Ovary (tissue), 9 donors: ENCODE data around the gene DES. TPM values are rescaled to one million over a fixed set of nuclear protein-coding genes. Genes with fewer than 3 reads are reported as not detected.

Experiments used
- DNase-seq, 5 donors: peaks; one replicate each; pipeline ENCODE4 v3.0.0-alpha.2; 2019 to 2020
- H3K27ac ChIP-seq, 2 donors: fragments of 200-600 bp; one replicate each; pipeline versions ENCODE4 v1.5.1 to v1.8.0; 2019 to 2022
- H3K27me3 ChIP-seq: fragments of 200-600 bp; one replicate; pipeline ENCODE4 v1.8.0; 2022
- H3K36me3 ChIP-seq: fragments of 200-600 bp; sonication (generic); one replicate; pipeline ENCODE4 v1.5.1; 2019
- H3K4me1 ChIP-seq: one replicate; pipeline ENCODE4 v1.8.1; 2013; ENCODE audit warnings: mild to moderate bottlenecking, moderate library complexity; ENCODE audit not compliant: insufficient read depth
- H3K4me3 ChIP-seq: fragments of 200-600 bp; sonication (generic); one replicate; pipeline ENCODE4 v1.5.1; 2017
- H3K9me3 ChIP-seq, 2 donors: fragments of 200-600 bp in 1 of 2; sonication (generic) in 1 of 2; one replicate each; pipeline versions ENCODE4 v1.5.1 to v1.8.1; 2013 to 2019; ENCODE audit warnings: mild to moderate bottlenecking in 1 of 2, moderate library complexity in 1 of 2
- CTCF ChIP-seq, 3 donors: fragments of 450-650 bp in 2 of 3; fragments of 200-600 bp in 1 of 3; IDR thresholded peaks; one replicate each; pipeline versions ENCODE4 v1.5.1 to v1.8.0; 2016 to 2022; ENCODE audit warnings: antibody characterized with exemption in 3 of 3, mild to moderate bottlenecking in 1 of 3
- EP300 ChIP-seq: sonication (generic); formaldehyde crosslinking; IDR thresholded peaks from one replicate; pipeline ENCODE4 v1.6.1; 2017; ENCODE audit warnings: antibody characterized with exemption
- POLR2A ChIP-seq: fragments of 450-650 bp; IDR thresholded peaks from one replicate; pipeline ENCODE4 v1.6.1; 2017; ENCODE audit warnings: antibody characterized with exemption, mild to moderate bottlenecking, moderate library complexity
- WGBS, 3 donors: extraction: QIAGEN DNeasy Blood & Tissue Kit in 1 of 3; methylation state at CpG; one replicate each; pipeline versions ENCODE4 v1.1.5 to v1.1.7; 2013 to 2017; 5-methylcytosine and 5-hydroxymethylcytosine counted together
- intact Hi-C, 4 donors: fragments of 100-400 bp; cut with DNase I; formaldehyde crosslinking; loops; one replicate each; pipeline versions ENCODE4 v1.11.0 to v1.15.1; 2022 to 2023
- polyA plus RNA-seq, 2 donors: library from polyadenylated mRNA; stranded (reverse); fragments of 200-250 nt in 1 of 2; fragments of 350-450 nt in 1 of 2; fragmentation: Illumina TruSeq in 1 of 2; extraction: RNeasy Lipid Tissue Mini Kit (QIAGEN cat#74804) in 1 of 2; gene quantifications; one replicate each; pipeline ENCODE4 v1.2.3, GENCODE V29; 2013 to 2014
- total RNA-seq, 7 donors: library from RNA; depleted of rRNA in 2 of 7; stranded (reverse); fragments of >200 nt in 2 of 7; fragmentation: NEBNext Ultra II Directional in 3 of 7; extraction: Animal tissue kit (Norgen Biotek cat#: 25700) in 3 of 7; gene quantifications; one replicate each; pipeline versions ENCODE4 v1.1.0 to v1.2.4, GENCODE V29; 2016 to 2023
- donor health status: DM: no; HTN: no; CAD: no; lungs with moderate emphysema.
- donor health status: DM: no; HTN: no; CAD: no.
- donor health status: Bipolar disorder and iron deficiency.
- donor health status: DM: yes; HTN: yes; CAD: no.
- donor health status: DM: no; HTN: no; CAD: no.
- donor health status: DM: yes; HTN: yes; CAD: no.

DES gene
- total and polyA plus RNA-seq, 9 donors = 86.5 to 1,061 (median 184) TPM

GRCh38 chr2:219423652-219424377, 5.6 kb downstream of the DES start:
- 69 to 74% (median 72%) methylated on average over 14 of the region's 14 CpGs for WGBS, 3 donors

GRCh38 chr2:219425238-219426067, 7.3 kb downstream of the DES start:
- Histone ChIP-seq H3K4me3 (no peak overlapping the region), H3K9me3 (no peaks in the 10 kb centered on the region), H3K27me3 (no peaks in the 10 kb centered on the region), H3K36me3 (no peaks in the 10 kb centered on the region), H3K27ac (no peak overlapping the region), H3K4me1 (no peaks in the 10 kb centered on the region)
- WGBS, 3 donors = 91 to 95% (median 93%) methylated on average over 8 of the region's 8 CpGs
- TF ChIP-seq EP300 (no peak), CTCF (IDR thresholded peaks at IDR 0.05) (no peak), POLR2A (no peak)
- DNase-seq = no peak
- intact Hi-C loops = no loop called here

More at GRCh38 chr2:219423652-219424377, 5.6 kb downstream of the DES start:
- intact Hi-C loops = no loop called here
- Histone ChIP-seq H3K4me3 (no peak overlapping the region), H3K36me3 (no peaks in the 10 kb centered on the region), H3K4me1 (no peaks in the 10 kb centered on the region), H3K27ac (peak overlapping the region in 1 of 2 donors; percentile 32), H3K9me3 (no peaks in the 10 kb centered on the region), H3K27me3 (no peaks in the 10 kb centered on the region)
- TF ChIP-seq POLR2A = no peak
- no peak for TF ChIP-seq EP300
- no peak for TF ChIP-seq CTCF (IDR thresholded peaks at IDR 0.05)
- peak in 3 of 5 donors; percentile 37 to 64 (median 64) for DNase-seq

GRCh38 chr2:219426068-219426443, 7.9 kb downstream of the DES start:
- Histone ChIP-seq H3K27ac (no peak overlapping the region), H3K36me3 (no peaks in the 10 kb centered on the region), H3K9me3 (no peaks in the 10 kb centered on the region), H3K4me1 (no peaks in the 10 kb centered on the region), H3K27me3 (no peaks in the 10 kb centered on the region), H3K4me3 (no peak overlapping the region)
- TF ChIP-seq CTCF (IDR thresholded peaks at IDR 0.05) (no peak), POLR2A (no peak), EP300 (no peak)
- intact Hi-C loops = no loop called here
- DNase-seq = no peak
- WGBS, 3 donors = 82 to 95% (median 85%) methylated on average over 7 of the region's 7 CpGs

- Histone ChIP-seq H3K36me3 (no peaks in the 10 kb centered on the region), H3K4me3 (no peak overlapping the region), H3K27me3 (no peaks in the 10 kb centered on the region), H3K9me3 (no peaks in the 10 kb centered on the region), H3K4me1 (no peaks in the 10 kb centered on the region), H3K27ac (no peak overlapping the region)
- 85 to 89% (median 89%) methylated on average over 7 of the region's 7 CpGs for WGBS, 3 donors
- no peak for TF ChIP-seq EP300
- TF ChIP-seq POLR2A = no peak
- TF ChIP-seq CTCF (IDR thresholded peaks at IDR 0.05) = no peak
- DNase-seq = no peak
- intact Hi-C loops = no loop called here
Measured at GRCh38 chr2:219426534-219427136, 8.5 kb downstream of the DES start.
